Stimulated activated naive CD8-positive, alpha-beta T cell treated with anti-CD3 and anti-CD28 coated beads, Interleukin-15, amount 100 ng/mL, for 72 hours (primary cell): Measurements from ENCODE around the gene ADAMTS7.
A peak's percentile ranks its signal among the peaks of the same experiment; 100 is the strongest.
"Not testable (repeated sequence)": the region's sequence is repeated elsewhere in the genome, so short reads cannot be mapped to it uniquely, and the experiment has no call there.

Experiments
- ATAC-seq: fragments of 150-1000 bp; cut with Tn5 transposase; 2 replicates; pipeline ENCODE4 v1.10.0; 2021; ENCODE audit warnings: mild to moderate bottlenecking, moderate library complexity
- DNase-seq, 2 donors: peaks; one replicate each; pipeline ENCODE4 v3.0.0; 2021 to 2022
- H3K27ac Mint-ChIP-seq, 2 donors: one replicate each; pipeline ENCODE4 v1.8.0; 2022; ENCODE audit warnings: mild to moderate bottlenecking in 2 of 2, mixed read lengths in 2 of 2, moderate library complexity in 2 of 2
- H3K27me3 Mint-ChIP-seq: one replicate; pipeline ENCODE4 v1.8.0; 2022; ENCODE audit warnings: mixed read lengths
- H3K4me1 Mint-ChIP-seq: one replicate; pipeline ENCODE4 v1.8.0; 2022; ENCODE audit warnings: mild to moderate bottlenecking, mixed read lengths
- H3K4me3 Mint-ChIP-seq, 2 donors: one replicate each; pipeline ENCODE4 v1.8.0; 2022; ENCODE audit warnings: mild to moderate bottlenecking in 2 of 2, mixed read lengths in 2 of 2, moderate library complexity in 1 of 2
- H3K9me3 Mint-ChIP-seq, 2 donors: one replicate each; pipeline ENCODE4 v1.8.0; 2022; ENCODE audit warnings: mixed read lengths in 2 of 2

Gene ADAMTS7

DNA sequence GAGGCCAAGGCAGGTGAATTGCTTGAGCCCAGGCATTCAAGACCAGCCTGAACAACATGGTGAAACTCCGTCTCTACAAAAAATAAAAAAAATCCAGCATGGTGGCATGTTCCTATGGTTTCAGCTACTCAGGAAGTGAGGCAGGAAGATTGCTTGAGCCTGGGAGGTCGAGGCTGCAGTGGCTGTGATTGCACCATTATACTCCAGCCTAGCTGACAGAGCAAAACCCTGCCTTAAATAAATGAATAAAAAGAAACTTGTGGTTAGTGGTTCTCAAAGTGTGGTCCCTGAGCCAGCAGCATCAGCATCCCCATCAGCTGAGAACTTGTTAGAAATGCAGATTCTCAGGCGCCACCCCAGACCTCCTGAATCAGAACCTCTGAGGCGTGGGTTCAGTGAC, 69.6 kb downstream of the ADAMTS7 start:
- peak overlapping the region in 1 of 2 donors; percentile 37 for H3K27ac Mint-ChIP-seq
- ATAC-seq, H3K4me1 Mint-ChIP-seq, H3K9me3 Mint-ChIP-seq, H3K4me3 Mint-ChIP-seq: not testable (repeated sequence)
- H3K27me3 Mint-ChIP-seq = peaks cover 31% of the 10 kb centered on the region
- DNase-seq = peak in 1 of 2 donors; percentile 2

DNA sequence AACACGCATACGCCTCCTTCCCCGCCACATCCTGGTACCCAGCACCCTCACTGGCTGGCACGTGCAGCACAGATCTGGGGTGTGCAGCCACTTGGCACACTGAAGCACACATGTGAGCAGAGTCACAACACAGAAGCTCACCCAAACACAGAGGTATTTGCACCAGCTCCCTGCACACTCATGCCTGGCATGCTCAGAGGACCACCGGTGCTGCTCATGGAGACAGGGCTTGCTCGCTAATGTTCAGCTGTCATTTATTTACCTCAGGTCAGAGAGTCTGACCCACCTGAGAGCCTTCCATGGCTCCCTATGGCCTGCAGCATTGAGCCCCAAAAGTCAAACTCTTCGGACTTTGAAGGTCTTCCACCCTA, 70.4 kb downstream of the ADAMTS7 start:
- H3K4me1 Mint-ChIP-seq = peaks cover 6% of the 10 kb centered on the region
- H3K4me3 Mint-ChIP-seq = no peak overlapping the region
- ATAC-seq (no peak), DNase-seq (no peak)
- H3K9me3 Mint-ChIP-seq = no peaks in the 10 kb centered on the region
- H3K27ac Mint-ChIP-seq = no peak overlapping the region
- peaks cover 32% of the 10 kb centered on the region for H3K27me3 Mint-ChIP-seq

DNA sequence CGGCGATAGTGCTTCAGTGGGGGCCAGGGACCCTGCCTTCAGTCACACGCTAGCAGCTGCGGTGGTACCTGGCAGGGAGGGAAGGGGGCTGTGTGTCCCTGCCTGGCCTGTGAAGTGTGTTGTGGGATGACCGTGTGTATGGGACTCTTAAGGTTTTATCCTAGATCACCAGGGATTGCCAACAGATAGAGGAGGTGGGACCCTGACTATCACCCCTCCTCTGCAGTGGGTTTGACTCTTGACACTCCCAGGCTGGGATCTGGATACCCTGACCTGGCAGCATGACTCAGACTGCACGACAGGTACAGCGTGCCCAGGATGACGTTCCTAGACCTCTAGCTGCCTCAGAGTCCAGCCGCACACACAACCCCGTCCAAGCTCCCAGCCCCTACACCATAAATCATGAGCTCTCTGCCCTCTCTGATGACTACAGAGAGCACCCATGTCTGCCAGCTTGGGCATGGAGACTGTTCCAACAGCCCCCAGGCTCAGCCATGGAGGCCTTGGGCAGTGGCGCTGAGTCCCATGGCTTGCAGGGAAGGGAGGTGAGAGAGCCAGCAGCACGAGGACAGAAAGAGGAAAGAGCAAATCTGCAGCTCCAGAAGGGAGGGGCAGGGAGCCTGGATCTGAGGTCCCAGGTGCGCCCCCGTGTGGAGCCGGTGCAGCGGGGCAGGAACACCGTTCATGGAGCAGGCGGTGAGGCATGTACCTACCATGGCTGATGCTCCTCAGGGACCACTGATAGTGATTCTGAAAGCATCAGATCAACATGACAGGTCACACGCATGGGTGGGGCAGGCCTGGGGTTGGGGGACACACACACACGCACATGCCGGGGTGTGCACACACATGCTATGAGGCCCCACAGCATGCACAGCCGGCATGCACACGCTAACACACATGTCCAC, 71.0 kb downstream of the ADAMTS7 start:
- DNase-seq (peak; percentile 61 to 71), ATAC-seq (peak; percentile 85)
- Mint-ChIP-seq H3K4me1 (peaks cover 6% of the 10 kb centered on the region), H3K4me3 (no peak overlapping the region), H3K27me3 (peaks cover 35% of the 10 kb centered on the region), H3K27ac (no peak overlapping the region), H3K9me3 (no peaks in the 10 kb centered on the region)

DNA sequence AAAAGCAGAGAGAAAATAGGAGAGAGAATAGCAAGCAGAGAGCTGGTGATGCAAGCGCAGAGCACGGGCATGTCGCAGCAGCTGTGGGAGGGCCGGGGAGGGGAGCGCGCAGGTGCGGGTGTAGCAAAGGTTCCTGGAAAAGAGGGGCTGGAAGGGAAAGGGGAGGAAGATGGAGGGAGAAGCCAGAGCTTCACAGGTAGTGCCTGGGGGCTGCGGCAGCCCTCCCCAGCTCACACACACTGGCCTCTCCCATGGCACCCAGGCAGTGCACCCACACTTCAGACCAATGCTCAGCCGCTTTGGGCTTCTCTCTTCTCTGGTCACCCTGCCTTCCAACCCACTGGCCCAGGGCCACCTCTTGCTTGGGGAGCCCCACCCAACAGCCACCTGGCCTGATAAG, 72.1 kb downstream of the ADAMTS7 start:
- Mint-ChIP-seq H3K4me3 (no peak overlapping the region), H3K27ac (no peak overlapping the region), H3K27me3 (peaks cover 45% of the 10 kb centered on the region), H3K9me3 (no peaks in the 10 kb centered on the region), H3K4me1 (peaks cover 6% of the 10 kb centered on the region)
- no peak for DNase-seq
- no peak for ATAC-seq

DNA sequence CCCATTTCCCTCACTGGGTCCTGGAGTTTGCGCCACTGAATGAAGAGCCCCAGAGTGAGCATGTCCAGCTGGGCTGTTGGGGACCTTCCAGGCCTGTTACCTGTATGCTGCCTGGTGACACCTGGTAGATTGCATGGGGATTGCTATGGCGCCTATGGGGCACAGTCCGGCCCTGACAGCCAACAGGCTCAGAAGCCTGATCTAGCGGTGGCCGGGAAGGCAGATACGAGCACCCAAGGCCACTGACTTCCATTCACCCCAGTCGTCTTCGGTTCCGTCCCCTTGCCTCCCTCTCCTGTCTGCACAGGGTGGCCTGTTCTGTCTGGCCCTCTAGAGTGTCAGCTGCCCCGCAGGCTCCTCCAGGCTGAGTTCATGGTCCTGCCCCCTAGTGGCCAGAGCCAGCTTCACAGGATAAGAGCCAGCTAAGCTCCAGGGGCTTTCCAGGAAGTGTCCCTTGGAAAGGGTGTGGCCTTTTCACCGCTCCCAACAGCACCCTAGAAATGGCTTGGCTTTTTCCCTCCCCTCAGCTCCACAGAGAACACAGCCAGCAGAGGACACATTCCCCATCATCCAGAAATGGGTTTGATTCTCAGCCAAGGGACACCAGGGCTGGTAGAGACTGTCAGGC, 73.2 kb downstream of the ADAMTS7 start:
- DNase-seq (peak; percentile 4 to 41), ATAC-seq (peak; percentile 64)
- H3K9me3 Mint-ChIP-seq = not testable (repeated sequence)

DNA sequence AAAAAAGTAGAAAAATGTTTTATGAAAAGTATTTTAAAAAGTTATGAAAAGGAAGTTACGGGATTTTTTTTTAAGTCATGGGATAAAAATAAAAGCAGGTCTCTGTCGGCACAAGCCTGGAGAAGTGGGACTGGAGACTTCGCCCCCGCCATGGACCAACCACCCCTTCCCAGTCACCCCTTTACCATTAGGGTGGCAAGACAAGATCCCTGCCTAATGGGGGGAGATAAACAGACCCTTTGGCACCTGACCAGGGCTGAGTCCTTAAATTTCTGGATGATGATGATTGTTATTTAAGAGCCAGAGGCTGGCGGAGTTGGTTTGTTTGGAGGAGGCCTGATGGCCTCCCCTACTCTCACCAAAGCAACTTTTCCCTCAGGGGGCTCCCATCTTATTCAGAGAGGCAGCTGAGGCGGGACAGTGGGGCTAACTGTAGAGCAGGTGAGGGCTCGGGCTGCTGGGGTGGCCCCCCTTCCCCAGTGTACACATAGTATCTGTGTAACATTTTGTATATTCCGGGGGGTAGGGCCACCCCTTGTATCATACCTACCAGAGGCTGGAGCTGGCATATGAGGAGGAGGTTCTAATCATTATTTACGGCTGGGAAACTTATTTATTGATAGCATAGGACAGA, 74.0 kb downstream of the ADAMTS7 start:
- Mint-ChIP-seq H3K27me3 (peaks cover 51% of the 10 kb centered on the region), H3K9me3 (no peaks in the 10 kb centered on the region), H3K27ac (no peak overlapping the region), H3K4me1 (peaks cover 6% of the 10 kb centered on the region), H3K4me3 (no peak overlapping the region)
- ATAC-seq (no peak), DNase-seq (peak in 1 of 2 donors; percentile 1)

More for the DNA sequence above, 73.2 kb downstream of the ADAMTS7 start:
- H3K27ac Mint-ChIP-seq, H3K4me3 Mint-ChIP-seq, H3K4me1 Mint-ChIP-seq: not testable (repeated sequence)
- H3K27me3 Mint-ChIP-seq = peaks cover 51% of the 10 kb centered on the region

DNA sequence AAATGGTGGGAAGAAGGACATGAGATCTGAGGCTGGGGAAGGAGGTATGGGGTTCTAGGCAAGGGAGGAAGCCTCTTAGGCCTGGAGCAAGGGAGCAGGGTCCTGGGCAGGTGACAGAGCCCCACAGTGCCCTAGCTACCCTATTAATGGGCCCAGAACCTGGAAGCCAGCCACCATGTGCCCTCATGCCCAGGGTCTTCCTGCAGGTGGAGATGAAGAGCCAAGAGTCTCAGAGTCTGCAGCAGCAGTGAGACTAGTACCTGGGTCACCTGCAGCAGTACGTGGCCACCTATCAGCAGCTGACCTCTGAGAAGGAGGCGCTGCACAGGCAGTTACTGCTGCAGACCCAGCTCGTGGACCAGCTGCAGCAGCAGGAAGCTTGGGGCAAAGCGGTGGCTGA, 75.0 kb downstream of the ADAMTS7 start:
- H3K27me3 Mint-ChIP-seq = peaks cover 51% of the 10 kb centered on the region
- not testable (repeated sequence) for ATAC-seq, H3K9me3 Mint-ChIP-seq, DNase-seq, H3K4me1 Mint-ChIP-seq, H3K4me3 Mint-ChIP-seq
- H3K27ac Mint-ChIP-seq = peak overlapping the region in 1 of 2 donors; percentile 43

DNA sequence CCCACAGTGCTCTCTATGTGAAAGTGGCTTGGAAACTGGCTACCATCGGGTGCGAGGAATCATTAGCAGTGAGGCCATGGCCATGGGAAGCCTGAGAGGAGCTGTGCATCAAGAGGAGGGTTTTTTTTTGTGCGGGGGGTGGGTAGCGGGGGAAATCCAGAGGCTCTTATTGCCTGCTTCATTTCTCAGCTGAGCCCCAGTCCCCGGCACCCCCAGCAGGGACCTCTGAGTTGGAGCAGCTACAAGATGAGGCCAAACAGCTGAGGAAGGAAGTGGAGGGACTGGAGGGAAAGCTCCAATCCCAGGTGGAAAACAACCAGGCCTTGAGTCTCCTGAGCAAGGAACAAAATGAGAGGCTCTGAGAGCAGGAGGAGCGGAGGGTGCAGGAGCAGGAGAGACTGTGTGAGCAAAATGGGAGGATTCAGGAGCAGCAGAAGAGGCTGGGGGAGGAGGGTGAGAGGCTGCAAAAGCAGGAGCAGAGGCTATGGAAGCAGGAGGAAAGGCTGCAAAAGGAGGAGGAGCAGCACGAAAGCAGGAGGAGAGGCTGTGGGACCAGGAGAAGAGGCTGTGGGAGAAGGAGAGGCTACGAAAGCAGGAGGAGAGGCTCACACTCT, 76.7 kb downstream of the ADAMTS7 start:
- Mint-ChIP-seq H3K4me1 (no peaks in the 10 kb centered on the region), H3K4me3 (no peak overlapping the region), H3K27me3 (peaks cover 36% of the 10 kb centered on the region), H3K27ac (peak overlapping the region; percentile 27 to 65), H3K9me3 (no peaks in the 10 kb centered on the region)
- no peak for ATAC-seq
- DNase-seq = no peak

DNA sequence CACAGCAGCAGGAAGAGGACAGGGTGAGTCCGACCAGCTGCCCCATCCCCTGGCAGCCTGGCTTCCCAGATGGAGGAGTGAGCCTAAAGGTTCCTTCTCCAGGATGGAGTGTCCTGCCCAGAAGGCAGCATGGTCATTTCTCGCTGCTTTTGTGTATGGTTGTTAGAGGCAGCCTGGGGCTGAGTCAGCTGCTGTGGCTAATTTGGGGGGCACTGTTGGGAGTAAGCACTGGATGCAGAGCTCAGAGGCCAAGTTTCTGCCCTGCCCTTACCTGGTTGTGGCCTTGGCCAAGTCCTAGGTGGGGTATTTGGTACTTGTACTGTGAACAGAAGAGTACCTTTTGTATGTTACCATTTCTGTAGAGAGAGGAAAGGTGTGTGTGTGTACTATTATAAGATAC, 78.6 kb downstream of the ADAMTS7 start:
- H3K9me3 Mint-ChIP-seq = no peaks in the 10 kb centered on the region
- no peaks in the 10 kb centered on the region for H3K4me1 Mint-ChIP-seq
- DNase-seq (no peak), ATAC-seq (no peak)
- H3K27ac Mint-ChIP-seq = no peak overlapping the region
- H3K27me3 Mint-ChIP-seq = peaks cover 26% of the 10 kb centered on the region
- H3K4me3 Mint-ChIP-seq = no peak overlapping the region

DNA sequence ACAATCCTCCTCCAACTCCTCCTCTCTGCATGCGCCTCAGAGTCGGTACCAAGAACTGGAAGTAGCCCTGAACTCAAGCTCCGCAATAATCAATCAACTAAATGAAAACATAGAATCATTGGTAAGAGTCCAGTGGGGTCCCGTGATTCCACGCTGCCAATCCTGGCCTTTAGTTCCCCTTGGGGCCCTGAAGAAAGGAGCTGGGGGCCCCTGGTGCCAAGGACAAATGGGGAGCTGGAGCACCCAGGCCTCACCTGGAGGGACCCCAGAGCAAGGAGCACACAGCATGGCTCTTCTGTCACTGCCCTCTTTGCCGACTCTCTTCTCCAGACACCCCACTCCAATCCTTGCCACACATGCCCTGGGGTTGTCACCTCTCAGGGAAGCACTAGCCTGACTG, 80.3 kb downstream of the ADAMTS7 start:
- Mint-ChIP-seq H3K9me3 (no peaks in the 10 kb centered on the region), H3K4me1 (no peaks in the 10 kb centered on the region), H3K27ac (no peak overlapping the region), H3K4me3 (no peak overlapping the region), H3K27me3 (peaks cover 19% of the 10 kb centered on the region)
- ATAC-seq = no peak
- no peak for DNase-seq

DNA sequence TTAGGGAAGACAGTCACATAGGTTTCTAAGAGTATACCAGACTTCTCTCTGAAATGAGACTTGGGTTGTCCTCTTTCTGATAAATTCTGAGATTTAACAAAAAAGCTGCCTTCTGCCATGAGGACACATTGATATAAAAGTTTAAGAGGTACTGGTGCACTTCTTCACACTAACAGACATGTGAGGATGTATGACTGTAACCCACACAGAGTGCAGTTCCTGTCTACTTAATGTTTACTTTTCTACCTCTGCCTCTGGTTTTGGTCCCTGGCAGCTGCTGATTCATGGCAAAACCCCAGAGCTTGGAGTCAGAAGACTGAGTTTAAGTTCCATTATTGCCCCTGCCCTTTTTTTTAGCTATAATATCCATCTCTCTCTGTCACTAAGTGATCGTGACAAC, 82.8 kb downstream of the ADAMTS7 start:
- H3K27me3 Mint-ChIP-seq, H3K4me3 Mint-ChIP-seq, ATAC-seq, H3K9me3 Mint-ChIP-seq, H3K27ac Mint-ChIP-seq, DNase-seq, H3K4me1 Mint-ChIP-seq: not testable (repeated sequence)

DNA sequence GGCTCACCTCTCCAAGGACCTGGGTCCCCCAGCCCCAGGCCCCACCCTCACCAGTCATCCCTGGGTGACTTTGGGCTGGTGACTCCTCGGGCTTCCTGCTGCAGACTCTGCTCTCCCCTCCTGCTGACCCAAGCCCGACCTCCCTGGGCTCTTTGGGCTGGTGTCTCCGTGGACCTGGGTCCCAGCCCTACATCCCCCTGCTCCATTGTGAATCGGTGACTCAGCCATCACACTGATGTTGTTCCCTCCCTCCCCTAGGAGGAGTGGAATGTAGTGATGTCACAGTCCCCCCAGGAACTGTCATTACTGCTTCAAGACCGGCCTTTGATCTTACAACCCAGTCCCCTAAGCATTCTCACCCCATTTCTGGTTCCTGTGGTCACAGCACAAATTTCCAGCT, 83.7 kb downstream of the ADAMTS7 start:
- H3K9me3 Mint-ChIP-seq = no peaks in the 10 kb centered on the region
- no peak overlapping the region for H3K4me3 Mint-ChIP-seq
- no peak for ATAC-seq
- no peaks in the 10 kb centered on the region for H3K27me3 Mint-ChIP-seq
- H3K4me1 Mint-ChIP-seq = no peaks in the 10 kb centered on the region
- DNase-seq = no peak
- H3K27ac Mint-ChIP-seq = no peak overlapping the region

DNA sequence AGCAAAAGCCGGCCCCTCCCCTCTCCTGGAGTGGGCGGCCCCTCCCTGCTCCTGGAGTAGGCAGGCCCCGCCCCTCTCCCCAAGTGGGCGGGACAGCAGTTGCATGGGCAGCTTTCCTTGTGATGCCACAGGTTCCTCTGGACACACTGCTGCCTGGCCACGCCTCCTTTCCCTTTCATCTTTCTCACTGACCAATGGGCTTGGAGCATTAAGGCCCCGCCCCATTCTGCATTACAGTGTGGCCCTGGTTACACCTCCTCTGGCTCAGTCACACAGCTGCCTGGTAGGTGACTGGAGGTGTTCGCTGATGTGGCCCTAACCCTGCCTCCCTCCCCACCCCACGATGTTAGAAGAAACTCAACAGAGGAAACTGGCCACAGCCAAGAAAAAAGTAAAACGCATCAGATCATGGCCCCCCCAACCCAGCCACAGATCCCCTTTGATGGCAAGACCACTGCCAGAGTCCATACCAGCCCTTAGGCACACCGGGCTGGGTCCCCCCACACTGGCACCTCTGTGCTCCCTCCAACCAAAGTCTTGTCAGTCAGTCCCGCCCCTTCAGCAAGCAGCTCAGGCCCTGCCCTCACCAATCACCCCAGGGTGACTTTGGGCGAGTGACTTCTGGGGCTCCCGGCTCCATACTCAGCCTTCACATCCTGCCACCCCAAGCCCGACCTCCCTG, 84.3 kb downstream of the ADAMTS7 start:
- H3K4me3 Mint-ChIP-seq = no peak overlapping the region
- H3K27ac Mint-ChIP-seq = no peak overlapping the region
- no peak for DNase-seq
- H3K4me1 Mint-ChIP-seq = no peaks in the 10 kb centered on the region
- H3K9me3 Mint-ChIP-seq = no peaks in the 10 kb centered on the region
- H3K27me3 Mint-ChIP-seq = no peaks in the 10 kb centered on the region
- ATAC-seq = no peak

DNA sequence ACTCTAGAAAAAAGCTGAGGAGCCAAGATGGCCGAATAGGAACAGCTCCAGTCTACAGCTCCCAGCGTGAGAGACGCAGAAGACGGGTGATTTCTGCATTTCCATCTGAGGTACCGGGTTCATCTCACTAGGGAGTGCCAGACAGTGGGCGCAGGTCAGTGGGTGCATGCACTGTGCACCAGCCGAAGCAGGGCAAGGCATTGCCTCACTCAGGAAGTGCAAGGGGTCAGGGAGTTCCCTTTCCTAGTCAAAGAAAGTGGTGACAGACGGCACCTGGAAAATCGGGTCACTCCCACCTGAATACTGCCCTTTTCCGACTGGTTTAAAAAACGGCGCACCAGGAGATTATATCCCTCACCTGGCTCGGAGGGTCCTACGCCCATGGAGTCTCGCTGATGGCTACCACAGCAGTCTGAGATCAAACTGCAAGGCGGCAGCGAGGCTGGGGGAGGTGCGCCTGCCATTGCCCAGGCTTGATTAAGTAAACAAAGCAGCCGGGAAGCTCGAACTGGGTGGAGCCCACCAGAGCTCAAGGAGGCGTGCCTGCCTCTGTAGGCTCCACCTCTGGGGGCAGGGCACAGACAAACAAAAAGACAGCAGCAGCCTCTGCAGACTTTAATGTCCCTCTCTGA, 91.3 kb downstream of the ADAMTS7 start:
- H3K4me1 Mint-ChIP-seq, H3K27ac Mint-ChIP-seq, H3K9me3 Mint-ChIP-seq, H3K4me3 Mint-ChIP-seq, ATAC-seq, DNase-seq: not testable (repeated sequence)
- peaks cover 22% of the 10 kb centered on the region for H3K27me3 Mint-ChIP-seq

DNA sequence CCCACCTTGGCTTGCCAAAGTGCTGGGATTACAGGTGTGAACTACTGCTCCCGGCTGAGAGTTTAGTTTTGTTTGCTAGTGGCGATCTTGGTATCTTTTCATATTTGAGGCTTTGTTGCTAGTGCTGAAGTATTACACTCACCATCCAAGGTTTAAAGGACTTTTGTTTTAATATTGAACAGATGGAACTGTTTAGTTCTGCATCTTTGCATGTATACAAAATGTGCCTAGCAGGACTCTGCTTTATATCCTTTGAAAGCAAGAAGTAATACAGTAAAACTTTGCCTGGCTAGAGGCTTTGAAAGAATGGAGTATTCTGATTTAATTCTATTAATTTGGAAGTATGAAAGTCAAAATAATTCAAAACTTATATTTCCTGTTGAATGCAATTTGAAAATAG, 92.4 kb downstream of the ADAMTS7 start:
- DNase-seq = no peak
- ATAC-seq = no peak
- Mint-ChIP-seq H3K27me3 (peaks cover 22% of the 10 kb centered on the region), H3K9me3 (no peaks in the 10 kb centered on the region), H3K4me1 (no peaks in the 10 kb centered on the region), H3K4me3 (no peak overlapping the region), H3K27ac (no peak overlapping the region)
